ENCODE data around the gene TRIM5. TPM values are rescaled to one million over a fixed set of nuclear protein-coding genes. Genes with fewer than 3 reads are reported as not detected.

The TRIM5 gene
- total and polyA plus RNA-seq, 2 experiments from 2014 or later: 20.8 to 21.0 TPM

- H3K4me2 ChIP-seq: peak overlapping the region; percentile 24; the same call in 1 of the 2 replicates
- no peak overlapping the region for H3K27ac Mint-ChIP-seq
- H3K4me1 Mint-ChIP-seq: peaks cover 35% of the 10 kb centered on the region
Observed at GRCh38 chr11:5621580-5621979, 63.3 kb downstream of the TRIM5 start.

GRCh38 chr11:5620651-5621521, 64.0 kb downstream of the TRIM5 start:
- Mint-ChIP-seq H3K4me1 (peaks cover 35% of the 10 kb centered on the region), H3K27ac (no peak overlapping the region), H3K27me3 (ENCODE audit: insufficient read depth, low read depth, poor library complexity) (no peaks in the 10 kb centered on the region), H3K9me3 (no peaks in the 10 kb centered on the region), H3K4me3 (no peak overlapping the region), H3K36me3 (ENCODE audit: low read depth) (no peaks in the 10 kb centered on the region)
- Histone ChIP-seq H3K79me2 (replicated peaks; ENCODE audit: insufficient read depth) (no peaks in the 10 kb centered on the region), H3K4me3 (no peak overlapping the region), H3F3A (replicated peaks; ENCODE audit: low read depth) (no peaks in the 10 kb centered on the region), H2AFZ (no peak overlapping the region), H3K4me1 (ENCODE audit: insufficient read depth) (peaks cover 19% of the 10 kb centered on the region), H3K27me3 (ENCODE audit: insufficient read depth) (no peaks in the 10 kb centered on the region), H3K4me2 (peak overlapping the region; percentile 24; the same call in 1 of the 2 replicates), H3K36me3 (ENCODE audit: insufficient read depth) (no peaks in the 10 kb centered on the region), H3K9me2 (ENCODE audit: insufficient read depth) (no peaks in the 10 kb centered on the region), H3K27ac (ENCODE audit: low read depth) (no peak overlapping the region), H4K20me1 (replicated peaks; ENCODE audit: insufficient read depth) (no peaks in the 10 kb centered on the region)
- ATAC-seq (no peak), DNase-seq (ENCODE audit: low spot score) (no peak)
- TF ChIP-seq STAT1 (IDR thresholded peaks at IDR 0.05; ENCODE audit: unreplicated experiment) (no peak), CREB1 (CRISPR knock-in tag; IDR thresholded peaks at IDR 0.05; ENCODE audit: low read depth) (no peak), NANOG (IDR thresholded peaks at IDR 0.05; ENCODE audit: borderline replicate concordance) (no peak), EZH2phosphoT487 (IDR thresholded peaks at IDR 0.05; ENCODE audit: unreplicated experiment) (no peak), ZNF114 (CRISPR knock-in tag; IDR thresholded peaks at IDR 0.05) (no peak)
- TF ChIP-seq, protein P1, sequence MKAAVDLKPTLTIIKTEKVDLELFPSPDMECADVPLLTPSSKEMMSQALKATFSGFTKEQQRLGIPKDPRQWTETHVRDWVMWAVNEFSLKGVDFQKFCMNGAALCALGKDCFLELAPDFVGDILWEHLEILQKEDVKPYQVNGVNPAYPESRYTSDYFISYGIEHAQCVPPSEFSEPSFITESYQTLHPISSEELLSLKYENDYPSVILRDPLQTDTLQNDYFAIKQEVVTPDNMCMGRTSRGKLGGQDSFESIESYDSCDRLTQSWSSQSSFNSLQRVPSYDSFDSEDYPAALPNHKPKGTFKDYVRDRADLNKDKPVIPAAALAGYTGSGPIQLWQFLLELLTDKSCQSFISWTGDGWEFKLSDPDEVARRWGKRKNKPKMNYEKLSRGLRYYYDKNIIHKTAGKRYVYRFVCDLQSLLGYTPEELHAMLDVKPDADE (IDR thresholded peaks at IDR 0.05): no peak
- TF ChIP-seq, protein P2, sequence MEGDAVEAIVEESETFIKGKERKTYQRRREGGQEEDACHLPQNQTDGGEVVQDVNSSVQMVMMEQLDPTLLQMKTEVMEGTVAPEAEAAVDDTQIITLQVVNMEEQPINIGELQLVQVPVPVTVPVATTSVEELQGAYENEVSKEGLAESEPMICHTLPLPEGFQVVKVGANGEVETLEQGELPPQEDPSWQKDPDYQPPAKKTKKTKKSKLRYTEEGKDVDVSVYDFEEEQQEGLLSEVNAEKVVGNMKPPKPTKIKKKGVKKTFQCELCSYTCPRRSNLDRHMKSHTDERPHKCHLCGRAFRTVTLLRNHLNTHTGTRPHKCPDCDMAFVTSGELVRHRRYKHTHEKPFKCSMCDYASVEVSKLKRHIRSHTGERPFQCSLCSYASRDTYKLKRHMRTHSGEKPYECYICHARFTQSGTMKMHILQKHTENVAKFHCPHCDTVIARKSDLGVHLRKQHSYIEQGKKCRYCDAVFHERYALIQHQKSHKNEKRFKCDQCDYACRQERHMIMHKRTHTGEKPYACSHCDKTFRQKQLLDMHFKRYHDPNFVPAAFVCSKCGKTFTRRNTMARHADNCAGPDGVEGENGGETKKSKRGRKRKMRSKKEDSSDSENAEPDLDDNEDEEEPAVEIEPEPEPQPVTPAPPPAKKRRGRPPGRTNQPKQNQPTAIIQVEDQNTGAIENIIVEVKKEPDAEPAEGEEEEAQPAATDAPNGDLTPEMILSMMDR (conservative IDR thresholded peaks at IDR 0.05; ENCODE audit: low read depth in 2 of 2): no peak

More at GRCh38 chr11:5621580-5621979, 63.3 kb downstream of the TRIM5 start:
- Mint-ChIP-seq H3K4me3 (no peak overlapping the region), H3K9me3 (no peaks in the 10 kb centered on the region), H3K36me3 (ENCODE audit: low read depth) (no peaks in the 10 kb centered on the region), H3K27me3 (ENCODE audit: insufficient read depth, low read depth, poor library complexity) (no peaks in the 10 kb centered on the region)
- DNase-seq (ENCODE audit: low spot score): no peak
- Histone ChIP-seq H3K9me2 (ENCODE audit: insufficient read depth) (no peaks in the 10 kb centered on the region; the same call in 1 of the 2 replicates), H3K27me3 (ENCODE audit: insufficient read depth) (no peaks in the 10 kb centered on the region), H2AFZ (no peak overlapping the region), H3F3A (replicated peaks; ENCODE audit: low read depth) (no peaks in the 10 kb centered on the region), H4K20me1 (replicated peaks; ENCODE audit: insufficient read depth) (no peaks in the 10 kb centered on the region), H3K36me3 (ENCODE audit: insufficient read depth) (no peaks in the 10 kb centered on the region), H3K79me2 (replicated peaks; ENCODE audit: insufficient read depth) (no peaks in the 10 kb centered on the region), H3K4me1 (ENCODE audit: insufficient read depth) (peaks cover 19% of the 10 kb centered on the region), H3K27ac (ENCODE audit: low read depth) (no peak overlapping the region), H3K4me3 (no peak overlapping the region)
- no peak for ATAC-seq
- TF ChIP-seq STAT1 (IDR thresholded peaks at IDR 0.05; ENCODE audit: unreplicated experiment) (no peak), CREB1 (CRISPR knock-in tag; IDR thresholded peaks at IDR 0.05; ENCODE audit: low read depth) (no peak), POLR2AphosphoS5 (IDR thresholded peaks at IDR 0.05; ENCODE audit: low read depth) (no peak), JUNB (IDR thresholded peaks at IDR 0.05; ENCODE audit: unreplicated experiment) (no peak), EZH2phosphoT487 (IDR thresholded peaks at IDR 0.05; ENCODE audit: unreplicated experiment) (no peak)
- TF ChIP-seq, protein P1 (IDR thresholded peaks at IDR 0.05): no peak
